Neural crest cell (in vitro differentiated cells): ENCODE results near the gene NEBL. TPM values are rescaled to one million over a fixed set of nuclear protein-coding genes. Genes with fewer than 3 reads are reported as not detected.

Experiments used
- DNase-seq: peaks from one replicate; pipeline ENCODE4 v3.0.0; 2021; ENCODE audit warnings: low read depth, mixed read lengths, low spot score
- H3K27ac Mint-ChIP-seq: one replicate; pipeline ENCODE4 v1.8.0; 2021; ENCODE audit warnings: mild to moderate bottlenecking, mixed read lengths; ENCODE audit not compliant: unreplicated experiment
- H3K27me3 Mint-ChIP-seq: 2 replicates; pipeline ENCODE4 v1.8.0; 2021; ENCODE audit warnings: low read depth, mild to moderate bottlenecking, mixed read lengths
- H3K36me3 Mint-ChIP-seq: 2 replicates; pipeline ENCODE4 v1.8.0; 2021; ENCODE audit warnings: low read depth, mild to moderate bottlenecking, mixed read lengths
- H3K4me1 Mint-ChIP-seq: 2 replicates; pipeline ENCODE4 v1.8.0; 2021; ENCODE audit warnings: mixed read lengths
- H3K4me3 Mint-ChIP-seq: one replicate; pipeline ENCODE4 v1.8.0; 2021; ENCODE audit warnings: mild to moderate bottlenecking, mixed read lengths
- H3K9me3 Mint-ChIP-seq: 2 replicates; pipeline ENCODE4 v1.8.0; 2021; ENCODE audit warnings: mixed read lengths
- CTCF ChIP-seq: fragments of 200-600 bp; sonication (generic); conservative IDR thresholded peaks from 2 replicates; pipeline ENCODE4 v1.5.0; 2021; ENCODE audit warnings: antibody characterized with exemption, mild to moderate bottlenecking
- total RNA-seq: library from RNA; stranded (reverse); gene quantifications from 2 replicates; pipeline ENCODE4 v1.2.1, GENCODE V29; 2021

The NEBL gene
- total RNA-seq, 1 donor from 2014 or later = 8.4 TPM

GRCh38 chr10:20901110-20901509, 4.0 kb upstream of the NEBL start:
- peaks cover 5% of the 10 kb centered on the region for H3K9me3 Mint-ChIP-seq
- H3K27ac Mint-ChIP-seq = no peak overlapping the region
- no peak for TF ChIP-seq CTCF
- no peaks in the 10 kb centered on the region for H3K36me3 Mint-ChIP-seq
- DNase-seq = no peak
- no peaks in the 10 kb centered on the region for H3K27me3 Mint-ChIP-seq
- no peak overlapping the region for H3K4me3 Mint-ChIP-seq
- H3K4me1 Mint-ChIP-seq = no peaks in the 10 kb centered on the region

- Mint-ChIP-seq H3K36me3 (peaks cover 2% of the 10 kb centered on the region), H3K27me3 (no peaks in the 10 kb centered on the region), H3K9me3 (peaks cover 5% of the 10 kb centered on the region), H3K4me3 (no peak overlapping the region), H3K27ac (no peak overlapping the region), H3K4me1 (no peaks in the 10 kb centered on the region)
- no peak for DNase-seq
- no peak for TF ChIP-seq CTCF
Observed at GRCh38 chr10:20898866-20899535, 1.9 kb upstream of the NEBL start.

- Mint-ChIP-seq H3K27me3 (no peaks in the 10 kb centered on the region), H3K36me3 (peaks cover 2% of the 10 kb centered on the region), H3K9me3 (no peaks in the 10 kb centered on the region), H3K4me1 (peaks cover 7% of the 10 kb centered on the region), H3K27ac (no peak overlapping the region), H3K4me3 (no peak overlapping the region)
- TF ChIP-seq CTCF = no peak
- no peak for DNase-seq
Observed at GRCh38 chr10:20893297-20893696, 3.8 kb downstream of the NEBL start.

GRCh38 chr10:20892796-20893195, 4.3 kb downstream of the NEBL start:
- H3K4me3 Mint-ChIP-seq = no peak overlapping the region
- TF ChIP-seq CTCF = no peak
- peaks cover 11% of the 10 kb centered on the region for H3K4me1 Mint-ChIP-seq
- no peak overlapping the region for H3K27ac Mint-ChIP-seq
- no peaks in the 10 kb centered on the region for H3K9me3 Mint-ChIP-seq
- no peak for DNase-seq
- no peaks in the 10 kb centered on the region for H3K27me3 Mint-ChIP-seq
- H3K36me3 Mint-ChIP-seq = peaks cover 2% of the 10 kb centered on the region

- no peak overlapping the region for H3K27ac Mint-ChIP-seq
Observed at GRCh38 chr10:20892011-20892585, 5.0 kb downstream of the NEBL start.

More at GRCh38 chr10:20892011-20892585, 5.0 kb downstream of the NEBL start:
- no peaks in the 10 kb centered on the region for H3K27me3 Mint-ChIP-seq
- no peak for TF ChIP-seq CTCF
- peaks cover 11% of the 10 kb centered on the region for H3K4me1 Mint-ChIP-seq
- H3K36me3 Mint-ChIP-seq = peaks cover 2% of the 10 kb centered on the region
- no peak for DNase-seq
- H3K9me3 Mint-ChIP-seq = no peaks in the 10 kb centered on the region
- no peak overlapping the region for H3K4me3 Mint-ChIP-seq
